Testis (tissue), 2 donors: ENCODE data around the gene GATAD1.

Experiments used
- CTCF ChIP-seq, 3 experiments: fragments of 450-650 bp in 2 of 3; fragments of 200-600 bp in 1 of 3; sonication (generic) in 1 of 3; IDR thresholded peaks; one replicate each; pipeline ENCODE4 v1.5.1; 2016 to 2019; ENCODE audit warnings: antibody characterized with exemption in 3 of 3, mild to moderate bottlenecking in 2 of 3, moderate library complexity in 1 of 3
- POLR2A ChIP-seq: fragments of 450-650 bp; IDR thresholded peaks from one replicate; pipeline ENCODE4 v1.6.1; 2017; ENCODE audit warnings: antibody characterized with exemption, mild to moderate bottlenecking, moderate library complexity

DNA sequence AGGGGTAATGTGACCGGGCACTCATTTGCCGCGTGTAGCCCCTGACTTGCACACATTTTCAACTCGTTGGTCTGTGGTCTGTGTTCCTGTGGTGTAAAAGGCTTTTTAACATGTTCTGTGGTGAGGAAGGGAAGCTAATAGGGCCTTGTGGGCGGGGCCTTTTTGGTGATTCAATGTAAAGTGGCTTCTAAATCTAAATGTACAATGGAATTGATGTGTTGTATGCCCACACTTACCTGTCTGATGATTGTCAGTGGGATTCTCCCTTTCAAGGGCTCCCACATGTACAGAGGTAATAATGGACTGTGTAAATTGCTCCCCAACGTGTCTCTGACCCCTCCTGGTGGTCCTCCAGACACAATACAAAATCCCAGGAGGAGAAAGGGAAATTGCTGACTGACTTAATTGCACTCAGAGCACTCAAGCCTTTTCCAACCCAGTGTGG, 43.1 kb upstream of the GATAD1 start:
- TF ChIP-seq POLR2A (no peak), CTCF (IDR thresholded peaks at IDR 0.05) (no peak)
